Chondrocyte (in vitro differentiated cells): ENCODE data around the gene ZNF212. TPM values are rescaled to one million over a fixed set of nuclear protein-coding genes. Genes with fewer than 3 reads are reported as not detected.

ENCODE experiments used
- DNase-seq: peaks from one replicate; pipeline ENCODE4 v3.0.0; 2021; ENCODE audit warnings: mixed read lengths, low spot score
- H3K27ac Mint-ChIP-seq: one replicate; pipeline ENCODE4 v1.8.0; 2021; ENCODE audit warnings: mild to moderate bottlenecking, moderate library complexity, mixed read lengths; ENCODE audit not compliant: unreplicated experiment
- H3K27me3 Mint-ChIP-seq: 2 replicates; pipeline ENCODE4 v1.8.0; 2021; ENCODE audit warnings: low read depth, mixed read lengths
- H3K36me3 Mint-ChIP-seq: 2 replicates; pipeline ENCODE4 v1.8.0; 2021; ENCODE audit warnings: low read depth, mixed read lengths
- H3K4me1 Mint-ChIP-seq: 2 replicates; pipeline ENCODE4 v1.8.0; 2021; ENCODE audit warnings: low read depth, mild to moderate bottlenecking, mixed read lengths
- H3K4me3 Mint-ChIP-seq: one replicate; pipeline ENCODE4 v1.8.0; 2021; ENCODE audit warnings: mild to moderate bottlenecking, moderate library complexity, mixed read lengths; ENCODE audit not compliant: unreplicated experiment
- H3K9me3 Mint-ChIP-seq: 2 replicates; pipeline ENCODE4 v1.8.0; 2021; ENCODE audit warnings: low read depth, mixed read lengths
- total RNA-seq: library from RNA; stranded (reverse); gene quantifications from 3 replicates; pipeline ENCODE4 v1.2.1, GENCODE V29; 2021
- TF ChIP-seq, protein P1 (sequence below): fragments of 200-600 bp; sonication (generic); IDR thresholded peaks from 2 replicates; pipeline ENCODE4 v1.5.0; 2021; ENCODE audit warnings: antibody characterized with exemption, mild to moderate bottlenecking, moderate library complexity

ZNF212 gene
- total RNA-seq, 1 donor from 2014 or later, result 7.9 TPM

DNA sequence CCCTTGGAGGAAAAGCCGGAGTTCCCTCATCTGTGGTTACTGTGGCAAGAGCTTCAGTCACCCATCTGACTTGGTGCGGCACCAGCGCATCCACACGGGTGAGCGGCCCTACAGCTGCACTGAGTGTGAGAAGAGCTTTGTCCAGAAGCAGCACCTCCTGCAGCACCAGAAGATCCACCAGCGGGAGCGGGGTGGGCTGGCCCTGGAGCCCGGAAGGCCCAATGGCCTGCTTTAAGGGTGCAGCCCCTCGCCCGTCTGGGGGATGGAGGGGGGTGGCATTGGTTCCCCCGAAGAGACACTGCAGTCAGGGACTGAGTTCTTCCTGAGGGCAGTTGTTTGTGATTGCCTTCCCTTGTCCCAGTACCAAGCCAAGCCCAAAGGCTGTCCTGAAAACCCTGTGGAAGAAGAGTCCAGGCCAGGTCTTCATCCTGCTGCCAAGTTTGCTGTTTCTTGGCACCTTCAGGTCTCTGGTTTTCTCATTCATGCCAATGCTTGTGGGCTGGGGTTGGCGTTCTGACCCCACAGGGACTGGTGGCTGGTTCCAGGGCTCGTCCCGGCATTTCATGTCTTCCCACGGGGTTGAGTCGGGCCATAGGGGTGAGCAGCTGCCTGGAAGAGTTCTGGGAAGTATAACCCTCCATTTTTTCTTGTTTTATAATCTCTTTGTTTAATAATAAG is 14.9 kb downstream of the ZNF212 start:
- no peak for DNase-seq
- peaks cover 23% of the 10 kb centered on the region for H3K36me3 Mint-ChIP-seq
- no peak overlapping the region for H3K27ac Mint-ChIP-seq
- no peak overlapping the region for H3K4me3 Mint-ChIP-seq
- no peaks in the 10 kb centered on the region for H3K9me3 Mint-ChIP-seq
- H3K4me1 Mint-ChIP-seq, result no peaks in the 10 kb centered on the region
- no peaks in the 10 kb centered on the region for H3K27me3 Mint-ChIP-seq
- TF ChIP-seq, protein P1, sequence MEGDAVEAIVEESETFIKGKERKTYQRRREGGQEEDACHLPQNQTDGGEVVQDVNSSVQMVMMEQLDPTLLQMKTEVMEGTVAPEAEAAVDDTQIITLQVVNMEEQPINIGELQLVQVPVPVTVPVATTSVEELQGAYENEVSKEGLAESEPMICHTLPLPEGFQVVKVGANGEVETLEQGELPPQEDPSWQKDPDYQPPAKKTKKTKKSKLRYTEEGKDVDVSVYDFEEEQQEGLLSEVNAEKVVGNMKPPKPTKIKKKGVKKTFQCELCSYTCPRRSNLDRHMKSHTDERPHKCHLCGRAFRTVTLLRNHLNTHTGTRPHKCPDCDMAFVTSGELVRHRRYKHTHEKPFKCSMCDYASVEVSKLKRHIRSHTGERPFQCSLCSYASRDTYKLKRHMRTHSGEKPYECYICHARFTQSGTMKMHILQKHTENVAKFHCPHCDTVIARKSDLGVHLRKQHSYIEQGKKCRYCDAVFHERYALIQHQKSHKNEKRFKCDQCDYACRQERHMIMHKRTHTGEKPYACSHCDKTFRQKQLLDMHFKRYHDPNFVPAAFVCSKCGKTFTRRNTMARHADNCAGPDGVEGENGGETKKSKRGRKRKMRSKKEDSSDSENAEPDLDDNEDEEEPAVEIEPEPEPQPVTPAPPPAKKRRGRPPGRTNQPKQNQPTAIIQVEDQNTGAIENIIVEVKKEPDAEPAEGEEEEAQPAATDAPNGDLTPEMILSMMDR, result no peak

DNA sequence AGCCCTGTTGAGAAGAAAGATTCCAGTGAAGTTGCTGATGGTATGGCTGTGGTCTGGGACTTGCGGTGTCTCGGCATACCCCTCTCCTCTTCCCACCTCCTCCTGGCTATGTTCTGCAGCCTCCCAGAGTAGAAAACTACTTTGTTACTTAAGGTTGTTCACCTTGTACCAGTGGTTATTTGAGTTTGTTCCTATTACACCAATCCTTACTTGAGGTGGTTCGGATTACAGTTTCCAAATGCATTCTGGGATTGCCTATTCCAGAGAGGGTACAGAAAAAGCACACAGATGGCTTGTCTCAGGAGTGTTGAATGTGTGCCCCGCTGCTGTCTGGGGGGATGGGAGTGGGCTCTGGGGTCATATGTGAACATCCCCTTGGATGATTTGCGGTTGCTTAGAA is 15.7 kb downstream of the ZNF212 start:
- peaks cover 23% of the 10 kb centered on the region for H3K36me3 Mint-ChIP-seq
- H3K27me3 Mint-ChIP-seq, result no peaks in the 10 kb centered on the region
- no peak for DNase-seq
- H3K4me1 Mint-ChIP-seq, result no peaks in the 10 kb centered on the region
- no peak overlapping the region for H3K4me3 Mint-ChIP-seq
- TF ChIP-seq, protein P1, result no peak
- H3K9me3 Mint-ChIP-seq, result no peaks in the 10 kb centered on the region
- H3K27ac Mint-ChIP-seq, result no peak overlapping the region

DNA sequence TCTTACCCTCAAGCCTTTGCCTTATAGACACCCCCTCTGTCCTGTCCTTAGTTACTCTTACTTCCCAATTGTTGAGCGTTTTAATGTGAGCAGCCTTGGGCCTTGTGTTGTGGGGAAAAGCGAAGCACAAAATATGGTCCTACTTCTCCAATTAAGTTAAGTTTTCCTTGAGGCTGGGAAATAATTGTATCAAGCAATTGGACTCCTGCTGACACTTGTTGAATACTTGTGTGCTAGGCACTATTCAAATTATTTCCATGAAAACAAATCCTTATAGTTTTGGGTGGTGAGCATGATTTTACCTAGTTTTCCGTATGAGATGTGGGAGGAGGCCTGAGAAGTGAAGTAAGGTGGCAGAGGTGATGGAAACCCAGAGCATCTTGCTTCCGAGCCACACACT is 17.1 kb downstream of the ZNF212 start:
- Mint-ChIP-seq H3K9me3 (no peaks in the 10 kb centered on the region), H3K27ac (no peak overlapping the region)
- no peak for DNase-seq

DNA sequence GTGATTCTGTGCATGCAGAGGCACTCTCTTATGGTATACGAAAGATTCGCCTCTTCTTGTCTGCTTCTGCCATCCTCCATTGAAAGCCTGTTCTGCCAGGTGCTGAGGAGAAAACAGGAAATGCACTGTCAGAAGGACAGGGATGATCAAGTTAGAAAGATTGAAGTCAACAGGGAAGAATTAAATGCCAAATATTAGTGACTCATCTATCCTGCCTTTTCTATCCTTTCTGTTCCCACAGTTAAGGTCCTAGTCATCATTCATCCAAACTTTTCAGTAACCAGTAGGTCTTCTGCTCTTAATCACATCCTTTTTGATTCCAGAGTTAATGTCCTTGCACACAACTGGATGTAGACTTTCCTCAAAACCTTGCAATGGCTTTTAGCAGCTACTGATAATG is 17.7 kb downstream of the ZNF212 start:
- no peaks in the 10 kb centered on the region for H3K9me3 Mint-ChIP-seq
- H3K4me3 Mint-ChIP-seq, result no peak overlapping the region
- no peaks in the 10 kb centered on the region for H3K27me3 Mint-ChIP-seq
- no peak for DNase-seq
- TF ChIP-seq, protein P1, result no peak
- no peak overlapping the region for H3K27ac Mint-ChIP-seq
- H3K4me1 Mint-ChIP-seq, result peaks cover 8% of the 10 kb centered on the region
- H3K36me3 Mint-ChIP-seq, result peaks cover 17% of the 10 kb centered on the region

More for the DNA sequence above, 17.1 kb downstream of the ZNF212 start:
- Mint-ChIP-seq H3K4me3 (no peak overlapping the region), H3K36me3 (peaks cover 18% of the 10 kb centered on the region), H3K27me3 (no peaks in the 10 kb centered on the region), H3K4me1 (peaks cover 6% of the 10 kb centered on the region)
- TF ChIP-seq, protein P1, result no peak

DNA sequence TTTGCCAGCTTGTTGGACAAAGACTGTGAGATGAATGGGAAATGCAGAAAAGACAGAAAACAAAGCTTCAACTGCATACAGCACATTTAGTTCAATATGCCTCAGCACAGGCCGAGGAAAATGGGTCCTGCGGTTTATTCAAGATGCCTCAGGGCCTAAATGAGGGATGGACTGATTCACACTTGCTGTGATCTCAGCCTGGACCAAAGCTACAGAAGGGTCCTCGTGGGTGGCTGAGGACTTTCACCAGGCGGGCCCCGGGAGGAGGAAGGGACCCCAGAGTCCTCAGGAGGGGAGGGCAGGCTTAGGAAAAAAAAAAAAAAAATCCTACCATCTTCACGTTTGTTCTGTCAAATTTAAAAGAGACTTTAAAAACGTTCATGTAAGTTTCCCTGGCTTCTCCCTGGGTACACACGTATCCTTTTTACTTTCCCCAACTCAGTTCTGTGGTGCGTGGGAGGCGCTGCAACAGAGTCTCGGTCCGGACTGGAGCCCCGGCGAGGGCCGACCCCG is 21.9 kb downstream of the ZNF212 start:
- TF ChIP-seq, protein P1, result no peak
- Mint-ChIP-seq H3K4me1 (peaks cover 29% of the 10 kb centered on the region), H3K36me3 (peaks cover 9% of the 10 kb centered on the region), H3K9me3 (no peaks in the 10 kb centered on the region), H3K27ac (peak overlapping the region; percentile 95), H3K4me3 (peak overlapping the region; percentile 81), H3K27me3 (no peaks in the 10 kb centered on the region)
- no peak for DNase-seq
